Ovary (tissue), 3 donors: ENCODE data around the gene DHDH.

Source experiments
- CTCF ChIP-seq, 3 donors: fragments of 450-650 bp in 2 of 3; fragments of 200-600 bp in 1 of 3; IDR thresholded peaks; one replicate each; pipeline versions ENCODE4 v1.5.1 to v1.8.0; 2016 to 2022; ENCODE audit warnings: antibody characterized with exemption in 3 of 3, mild to moderate bottlenecking in 1 of 3
- EP300 ChIP-seq: sonication (generic); formaldehyde crosslinking; IDR thresholded peaks from one replicate; pipeline ENCODE4 v1.6.1; 2017; ENCODE audit warnings: antibody characterized with exemption
- POLR2A ChIP-seq: fragments of 450-650 bp; IDR thresholded peaks from one replicate; pipeline ENCODE4 v1.6.1; 2017; ENCODE audit warnings: antibody characterized with exemption, mild to moderate bottlenecking, moderate library complexity
- donor health status: DM: no; HTN: no; CAD: no.

- TF ChIP-seq POLR2A (no peak), EP300 (no peak), CTCF (IDR thresholded peaks at IDR 0.05) (no peak)
Measured at GRCh38 chr19:48962849-48963165, 29.3 kb downstream of the DHDH start.
